ENCODE measurements around the gene FPR1. TPM values are rescaled to one million over a fixed set of nuclear protein-coding genes. Genes with fewer than 3 reads are reported as not detected.

Gene FPR1
- total and polyA plus RNA-seq, 5 experiments from 2014 or later, result 0.11 to 0.49 TPM; not detected in 3

DNA sequence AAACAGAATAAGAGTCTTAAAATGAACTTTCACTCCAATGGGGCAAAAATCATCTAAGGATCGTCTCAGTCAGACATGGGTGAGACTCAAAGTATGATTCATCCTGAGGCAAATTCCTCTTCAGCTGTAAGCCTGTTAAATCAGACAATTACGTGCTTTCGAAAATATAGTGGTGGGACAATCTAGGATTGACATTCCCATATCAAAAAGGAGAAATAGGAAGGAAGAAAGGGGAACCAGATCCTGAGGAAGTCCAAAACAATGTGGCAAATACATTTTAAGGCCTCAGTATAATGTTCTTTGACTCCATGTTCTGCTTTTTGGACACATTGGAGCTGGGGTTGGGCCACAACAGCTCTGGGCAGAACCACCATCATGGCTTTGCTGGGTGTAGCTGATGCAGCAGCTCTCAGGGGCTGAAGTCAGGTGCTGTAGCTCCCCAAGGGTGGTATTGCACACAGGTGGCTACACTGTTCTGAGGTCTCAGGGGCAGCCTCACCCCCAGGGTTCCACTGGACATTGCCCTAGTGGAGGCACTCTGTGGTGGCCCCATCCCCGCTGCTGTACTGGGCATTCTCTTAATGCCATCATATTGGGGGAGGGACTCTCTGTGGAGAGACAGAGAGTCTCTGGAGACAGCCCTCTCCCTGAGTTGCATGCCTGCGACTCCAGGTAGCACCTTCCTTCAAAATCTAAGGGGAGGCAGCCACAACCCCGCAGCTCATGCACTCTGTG is 37.5 kb upstream of the FPR1 start:
- H3K27ac Mint-ChIP-seq, result no peak overlapping the region
- no peaks in the 10 kb centered on the region for H3K4me1 Mint-ChIP-seq
- DNase-seq, result no peak
- POLR2A ChIA-PET, result no interaction called here
- H3K9me3 Mint-ChIP-seq, result peaks cover 0 to 22% (median 4%) of the 10 kb centered on the region in 9 donors
- no peak for ATAC-seq
- peaks cover 0 to 15% (median 0%) of the 10 kb centered on the region in 3 donors for H3K36me3 Mint-ChIP-seq
- peaks cover 3 to 32% (median 10%) of the 10 kb centered on the region in 5 donors for H3K27me3 Mint-ChIP-seq
- H3K4me3 Mint-ChIP-seq, result no peak overlapping the region

DNA sequence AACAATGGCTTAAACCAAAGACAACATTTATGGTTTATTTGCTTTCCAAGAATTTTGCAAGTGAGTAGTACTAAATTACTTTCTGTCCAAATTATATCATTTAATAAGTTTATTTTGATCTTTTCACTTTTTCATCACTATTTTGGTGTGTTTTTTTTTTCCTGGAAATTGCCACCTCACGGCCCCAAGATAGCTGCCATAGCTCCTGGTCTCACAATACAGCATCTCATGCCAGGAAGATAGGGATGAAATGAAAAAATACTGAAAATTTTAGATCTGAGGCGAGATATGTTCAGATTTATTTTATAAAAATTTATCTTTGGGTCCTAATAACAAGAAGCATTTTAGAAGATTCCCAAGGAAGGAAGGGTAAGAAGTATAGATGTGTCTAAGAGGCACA is 36.4 kb upstream of the FPR1 start:
- H3K4me1 Mint-ChIP-seq, result no peaks in the 10 kb centered on the region
- peaks cover 0 to 20% (median 4%) of the 10 kb centered on the region in 9 donors for H3K9me3 Mint-ChIP-seq
- DNase-seq (no peak), ATAC-seq (no peak)
- POLR2A ChIA-PET, result no interaction called here
- H3K27ac Mint-ChIP-seq, result no peak overlapping the region
- H3K36me3 Mint-ChIP-seq, result peaks cover 0 to 11% (median 0%) of the 10 kb centered on the region in 3 donors
- H3K4me3 Mint-ChIP-seq, result no peak overlapping the region
- H3K27me3 Mint-ChIP-seq, result peaks cover 3 to 32% (median 10%) of the 10 kb centered on the region in 5 donors

DNA sequence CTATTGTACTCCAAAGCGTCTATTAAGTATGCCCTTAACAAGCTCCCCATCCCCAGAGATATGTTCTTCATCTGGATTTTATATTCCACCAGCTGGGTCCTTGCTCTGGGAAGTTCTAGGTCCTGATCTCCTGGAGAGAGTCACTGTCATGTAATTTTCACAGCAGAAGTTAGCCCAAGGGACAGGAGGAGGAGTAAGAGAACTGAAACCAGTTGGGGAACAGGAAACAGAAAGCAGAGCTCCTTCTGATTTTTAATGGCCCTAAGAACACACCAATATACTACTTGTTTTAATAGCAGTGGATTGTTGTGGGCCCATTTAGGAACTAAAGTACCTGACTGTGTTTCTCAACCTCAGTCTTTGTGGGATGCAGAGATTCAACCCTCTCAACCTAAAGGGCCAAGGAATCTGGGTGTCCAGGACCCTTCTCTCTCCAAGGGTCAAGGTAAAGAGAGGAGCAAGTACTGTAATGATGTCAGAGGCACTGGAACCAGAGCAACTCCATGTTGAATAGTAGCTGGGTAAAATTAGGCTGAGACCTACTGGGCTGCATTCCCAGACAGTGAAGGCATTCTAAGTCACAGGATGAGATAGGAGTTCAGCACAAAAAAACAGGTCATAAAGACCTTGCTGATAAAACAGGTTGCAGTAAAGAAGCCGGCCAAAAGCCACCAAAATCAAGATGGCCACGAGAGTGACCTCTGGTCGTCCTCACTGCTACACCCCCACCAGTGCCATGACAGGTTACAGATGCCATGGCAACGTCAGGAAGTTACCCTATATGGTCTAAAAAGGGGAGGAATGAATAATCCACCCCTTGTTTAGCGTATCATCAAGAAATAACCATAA is 35.2 kb upstream of the FPR1 start:
- POLR2A ChIA-PET, result no interaction called here
- Mint-ChIP-seq H3K36me3 (peaks cover 0 to 8% (median 0%) of the 10 kb centered on the region in 3 donors), H3K9me3 (peaks cover 0 to 16% (median 4%) of the 10 kb centered on the region in 9 donors), H3K4me3 (no peak overlapping the region), H3K27me3 (peaks cover 1 to 34% (median 9%) of the 10 kb centered on the region in 5 donors), H3K4me1 (no peaks in the 10 kb centered on the region), H3K27ac (no peak overlapping the region)
- ATAC-seq (no peak), DNase-seq (no peak)

DNA sequence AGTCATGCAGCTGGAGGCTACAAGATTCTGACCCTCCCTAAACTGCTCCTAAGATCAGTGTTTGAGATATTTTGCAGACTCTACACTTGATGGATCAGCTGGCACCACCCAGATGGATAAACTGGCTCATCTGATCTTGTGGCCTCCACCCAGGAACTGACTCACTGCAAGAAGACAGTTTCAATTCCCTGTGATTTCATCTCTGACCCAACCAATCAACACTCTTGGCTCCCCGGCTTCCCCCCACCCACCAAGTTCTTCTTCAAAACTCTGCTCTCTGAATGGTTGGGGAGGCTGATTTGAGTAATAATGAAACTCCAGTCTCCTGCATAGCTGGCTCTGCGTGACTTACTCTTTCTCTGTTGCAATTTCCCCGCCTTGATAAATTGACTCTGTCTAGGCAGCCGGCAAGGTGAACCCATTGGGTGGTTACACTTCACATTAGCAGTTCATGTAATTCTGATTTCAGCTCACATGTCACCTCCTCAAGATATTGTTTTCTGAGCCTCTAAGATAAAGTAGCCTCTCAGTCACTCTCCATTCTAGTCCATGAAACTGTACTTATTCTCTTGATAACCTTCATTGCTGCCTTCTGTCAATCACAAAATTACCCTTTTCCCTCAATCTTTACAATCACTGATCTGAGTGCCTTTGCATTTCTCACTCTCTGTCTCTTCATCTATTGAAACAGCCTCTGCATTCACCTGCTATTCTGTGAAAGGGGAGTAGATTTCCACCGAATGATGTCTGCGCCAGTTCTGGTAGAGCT is 33.4 kb upstream of the FPR1 start:
- DNase-seq, result no peak
- POLR2A ChIA-PET, result no interaction called here
- no peak for ATAC-seq
- Mint-ChIP-seq H3K4me1 (no peaks in the 10 kb centered on the region), H3K4me3 (no peak overlapping the region), H3K27ac (no peak overlapping the region), H3K9me3 (peaks cover 0 to 10% (median 4%) of the 10 kb centered on the region in 9 donors), H3K36me3 (peaks cover 0 to 8% (median 0%) of the 10 kb centered on the region in 3 donors), H3K27me3 (peaks cover 6 to 24% (median 16%) of the 10 kb centered on the region in 5 donors)

DNA sequence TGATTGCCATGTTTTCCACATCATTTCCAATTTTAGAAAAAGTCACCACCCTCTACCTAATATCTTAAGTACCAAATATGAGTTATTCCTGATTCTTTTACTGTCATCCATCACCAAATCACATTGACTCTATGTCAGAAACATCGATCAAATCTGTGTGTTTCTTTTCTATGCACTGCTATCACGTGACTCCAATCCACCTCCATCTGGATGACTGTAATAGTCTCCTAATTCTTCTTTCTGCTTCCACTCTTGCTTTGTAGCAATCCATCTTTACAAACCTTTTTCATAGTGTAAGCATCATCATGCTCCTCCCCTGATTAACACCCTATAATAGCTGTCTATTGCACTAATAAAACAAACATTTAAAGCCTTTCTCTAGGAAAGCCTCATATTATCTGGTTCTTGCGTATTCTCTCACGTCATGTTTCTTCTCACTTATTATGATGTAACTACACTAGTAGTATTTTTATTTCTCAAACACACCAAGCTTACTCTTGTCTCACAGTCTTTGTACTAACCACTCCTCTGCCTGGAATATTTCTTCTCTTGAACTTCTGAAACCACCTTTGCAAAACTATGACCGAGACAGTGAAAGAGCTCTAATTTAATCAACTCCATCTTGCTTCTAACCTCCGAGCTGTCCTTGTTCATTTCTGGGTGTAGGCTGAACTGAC is 32.6 kb upstream of the FPR1 start:
- no peak overlapping the region for H3K27ac Mint-ChIP-seq
- H3K4me1 Mint-ChIP-seq, result no peaks in the 10 kb centered on the region
- H3K36me3 Mint-ChIP-seq, result peaks cover 0 to 8% (median 0%) of the 10 kb centered on the region in 3 donors
- no peak for ATAC-seq
- POLR2A ChIA-PET, result no interaction called here
- peaks cover 0 to 10% (median 3%) of the 10 kb centered on the region in 9 donors for H3K9me3 Mint-ChIP-seq
- peaks cover 14 to 30% (median 21%) of the 10 kb centered on the region in 5 donors for H3K27me3 Mint-ChIP-seq
- no peak for DNase-seq
- H3K4me3 Mint-ChIP-seq, result no peak overlapping the region

DNA sequence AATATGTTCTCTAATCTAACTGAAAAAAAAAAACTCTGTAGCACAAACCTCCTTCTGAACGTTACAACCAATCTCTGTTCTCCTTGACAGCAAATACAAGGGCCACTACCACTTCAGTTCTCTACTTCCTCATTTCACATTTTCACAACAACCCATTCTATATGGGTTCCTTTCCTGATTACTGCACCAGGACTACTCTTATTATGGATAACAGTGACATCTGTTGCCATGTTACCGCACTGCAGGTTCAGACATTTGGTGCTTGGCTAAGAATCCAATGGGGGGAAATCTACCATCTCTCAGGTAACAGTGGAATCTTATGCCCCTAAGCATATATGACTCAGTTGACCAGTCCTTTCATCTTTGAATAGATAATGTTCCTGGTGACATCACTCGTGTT is 31.7 kb upstream of the FPR1 start:
- H3K27ac Mint-ChIP-seq, result no peak overlapping the region
- no peaks in the 10 kb centered on the region for H3K4me1 Mint-ChIP-seq
- H3K4me3 Mint-ChIP-seq, result no peak overlapping the region
- H3K27me3 Mint-ChIP-seq, result peaks cover 15 to 35% (median 25%) of the 10 kb centered on the region in 5 donors
- peaks cover 0 to 4% (median 0%) of the 10 kb centered on the region in 3 donors for H3K36me3 Mint-ChIP-seq
- DNase-seq (no peak), ATAC-seq (no peak)
- POLR2A ChIA-PET, result no interaction called here
- H3K9me3 Mint-ChIP-seq, result peaks cover 0 to 9% (median 0%) of the 10 kb centered on the region in 9 donors

DNA sequence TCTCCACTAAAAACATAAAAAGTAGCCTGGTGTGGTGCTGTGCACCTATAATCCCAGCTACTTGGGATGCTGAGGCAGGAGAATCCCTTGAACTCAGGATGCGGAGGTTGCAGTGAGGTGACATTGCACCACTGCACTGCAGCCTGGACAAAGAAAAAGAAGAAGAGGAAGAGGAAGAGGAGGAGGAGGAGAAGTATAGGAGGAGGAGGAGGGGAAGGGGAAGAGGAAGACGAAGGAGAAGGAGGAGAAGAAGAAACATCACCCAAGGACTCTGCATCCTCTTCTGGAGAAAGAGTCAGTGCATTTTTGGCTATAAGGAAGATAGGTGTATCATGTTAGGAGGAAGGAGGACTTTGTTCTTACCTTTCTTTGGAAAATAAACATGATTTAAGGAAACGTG is 30.3 kb upstream of the FPR1 start:
- no peaks in the 10 kb centered on the region for H3K9me3 Mint-ChIP-seq
- H3K36me3 Mint-ChIP-seq, result no peaks in the 10 kb centered on the region
- peaks cover 0 to 5% (median 1%) of the 10 kb centered on the region in 4 donors for H3K4me1 Mint-ChIP-seq
- H3K4me3 Mint-ChIP-seq, result no peak overlapping the region
- DNase-seq, result no peak
- POLR2A ChIA-PET, result no interaction called here
- no peak overlapping the region for H3K27ac Mint-ChIP-seq
- ATAC-seq, result no peak
- H3K27me3 Mint-ChIP-seq, result peaks cover 21 to 39% (median 29%) of the 10 kb centered on the region in 5 donors

DNA sequence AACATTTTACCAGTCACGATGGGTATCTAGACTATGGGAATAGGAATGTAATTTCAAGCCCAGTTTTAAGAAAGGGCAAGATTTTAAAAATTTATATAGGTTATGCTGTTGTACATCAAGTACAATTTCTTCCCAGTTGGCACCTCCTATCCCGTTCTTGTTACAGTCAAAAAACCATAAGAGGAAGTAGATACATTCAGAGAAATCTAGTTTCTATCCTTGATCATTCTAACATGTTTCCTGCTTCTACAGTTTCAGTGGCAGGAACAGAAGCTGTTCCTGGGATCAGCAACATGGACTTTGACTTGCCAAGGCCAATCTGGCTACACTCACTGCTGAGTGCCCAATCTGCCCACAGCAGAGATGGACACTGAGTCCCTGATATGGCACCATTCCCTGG is 28.6 kb upstream of the FPR1 start:
- POLR2A ChIA-PET, result no interaction called here
- ATAC-seq (no peak), DNase-seq (no peak)
- H3K27me3 Mint-ChIP-seq, result peaks cover 31 to 46% (median 44%) of the 10 kb centered on the region in 5 donors
- H3K4me1 Mint-ChIP-seq, result peaks cover 0 to 5% (median 1%) of the 10 kb centered on the region in 4 donors
- no peaks in the 10 kb centered on the region for H3K9me3 Mint-ChIP-seq
- no peaks in the 10 kb centered on the region for H3K36me3 Mint-ChIP-seq
- no peak overlapping the region for H3K4me3 Mint-ChIP-seq
- no peak overlapping the region for H3K27ac Mint-ChIP-seq

DNA sequence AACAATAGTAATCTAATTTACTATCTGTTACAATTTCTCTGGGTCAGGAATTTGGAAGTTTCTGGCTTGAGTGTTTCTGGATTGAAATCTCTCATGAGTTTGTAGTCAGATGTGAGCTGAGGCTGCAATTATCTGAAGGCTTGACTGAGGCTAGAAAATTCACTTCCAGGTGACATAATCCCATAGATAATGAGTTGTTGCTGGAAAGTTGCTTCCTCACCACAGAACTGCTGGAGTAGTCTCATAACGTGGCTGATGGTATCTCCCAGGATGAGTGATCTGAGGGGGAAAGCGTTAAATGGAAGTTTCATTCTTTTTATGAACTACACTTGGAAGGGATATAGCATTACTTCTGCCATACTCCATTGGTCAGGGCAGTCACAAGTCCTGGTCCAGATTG is 28.0 kb upstream of the FPR1 start:
- Mint-ChIP-seq H3K4me3 (no peak overlapping the region), H3K36me3 (no peaks in the 10 kb centered on the region), H3K27me3 (peaks cover 34 to 51% (median 48%) of the 10 kb centered on the region in 5 donors), H3K27ac (no peak overlapping the region), H3K9me3 (peaks cover 0 to 3% (median 0%) of the 10 kb centered on the region in 9 donors), H3K4me1 (peaks cover 0 to 5% (median 1%) of the 10 kb centered on the region in 4 donors)
- POLR2A ChIA-PET, result no interaction called here
- DNase-seq (no peak), ATAC-seq (no peak)

DNA sequence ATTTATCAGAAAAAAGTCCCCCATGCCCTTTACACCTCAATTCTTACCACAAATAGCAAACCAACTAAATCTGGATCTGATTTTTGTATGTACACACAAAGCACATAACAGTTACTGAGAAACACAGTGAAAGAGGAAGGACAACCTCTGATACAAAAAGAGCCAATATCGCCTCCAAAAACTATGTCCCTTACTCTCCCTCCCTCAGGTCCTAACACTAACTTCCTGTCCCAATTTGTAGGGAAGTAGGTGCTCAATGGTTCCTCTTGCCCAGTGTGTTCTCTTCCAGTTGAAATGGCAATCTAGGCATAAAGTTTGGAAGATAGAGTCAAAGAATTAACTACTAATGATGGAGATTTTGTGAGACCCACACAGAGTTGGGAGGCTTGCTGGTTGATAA is 27.5 kb upstream of the FPR1 start:
- ATAC-seq (no peak), DNase-seq (no peak)
- Mint-ChIP-seq H3K9me3 (peaks cover 0 to 6% (median 0%) of the 10 kb centered on the region in 9 donors), H3K27ac (no peak overlapping the region), H3K4me1 (peaks cover 0 to 5% (median 1%) of the 10 kb centered on the region in 4 donors), H3K36me3 (no peaks in the 10 kb centered on the region), H3K27me3 (peaks cover 36 to 56% (median 50%) of the 10 kb centered on the region in 5 donors), H3K4me3 (no peak overlapping the region)
- POLR2A ChIA-PET, result no interaction called here

DNA sequence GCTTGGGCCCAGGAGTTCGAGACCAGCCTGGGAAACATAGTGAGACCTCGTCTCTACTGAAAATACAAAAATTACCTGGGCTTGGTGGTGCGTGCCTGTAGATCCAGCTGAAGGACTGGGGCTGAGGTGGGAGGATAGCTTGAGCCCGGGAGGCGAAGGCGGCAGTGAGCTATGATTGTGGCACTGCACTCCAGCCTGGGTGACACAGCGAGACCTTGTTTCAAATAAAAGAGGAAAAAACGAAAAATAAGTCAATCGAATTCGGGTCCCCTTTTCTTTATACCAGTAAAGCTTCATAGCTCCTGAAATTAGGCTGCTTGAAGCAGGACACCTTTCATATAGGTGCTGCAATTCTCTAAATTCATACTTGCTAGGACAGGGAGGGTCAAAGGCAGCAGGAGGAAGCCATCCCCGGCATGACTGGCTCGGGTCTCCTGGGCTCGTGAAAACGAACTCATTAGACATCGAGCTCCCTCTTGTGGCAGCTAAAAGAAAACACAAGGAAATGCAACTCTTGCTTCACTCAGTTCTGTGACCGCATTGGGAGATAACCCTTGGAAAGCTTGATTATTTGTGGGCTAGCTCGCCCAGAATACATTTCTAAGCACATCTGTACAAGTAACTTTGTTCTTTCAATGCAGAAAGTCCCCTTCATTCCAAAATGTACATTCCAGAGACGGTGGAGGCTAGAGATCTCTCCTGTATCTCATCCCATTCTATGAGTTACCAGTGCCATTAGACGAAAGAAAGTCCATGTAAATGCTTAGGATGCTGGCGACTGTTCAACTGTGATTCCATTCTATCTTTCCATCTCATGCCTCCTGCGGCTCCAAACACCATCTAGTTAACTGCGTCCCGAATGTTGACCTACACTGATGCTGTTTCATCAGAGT is 26.1 kb upstream of the FPR1 start:
- DNase-seq (peak in 7 of 10 donors; percentile 26 to 67 (median 34)), ATAC-seq (peak; percentile 63 to 69)
- POLR2A ChIA-PET, result interaction anchor here (0.5 kb wide), 1 partner anchor 411 kb away, joined by 11 read pairs; no protein-coding TSS in a partner anchor
- Mint-ChIP-seq H3K27ac (no peak overlapping the region), H3K36me3 (peaks cover 0 to 3% (median 0%) of the 10 kb centered on the region in 3 donors), H3K4me3 (no peak overlapping the region), H3K27me3 (peaks cover 41 to 63% (median 55%) of the 10 kb centered on the region in 5 donors), H3K9me3 (peaks cover 0 to 14% (median 0%) of the 10 kb centered on the region in 9 donors), H3K4me1 (peaks cover 0 to 5% (median 1%) of the 10 kb centered on the region in 4 donors)

Measured in naive thymus-derived CD8-positive, alpha-beta T cell (primary cell).